Measurements from ENCODE around the gene FNDC3B.
"Not testable (repeated sequence)": the region's sequence is repeated elsewhere in the genome, so short reads cannot be mapped to it uniquely, and the experiment has no call there.

Gene FNDC3B

DNA sequence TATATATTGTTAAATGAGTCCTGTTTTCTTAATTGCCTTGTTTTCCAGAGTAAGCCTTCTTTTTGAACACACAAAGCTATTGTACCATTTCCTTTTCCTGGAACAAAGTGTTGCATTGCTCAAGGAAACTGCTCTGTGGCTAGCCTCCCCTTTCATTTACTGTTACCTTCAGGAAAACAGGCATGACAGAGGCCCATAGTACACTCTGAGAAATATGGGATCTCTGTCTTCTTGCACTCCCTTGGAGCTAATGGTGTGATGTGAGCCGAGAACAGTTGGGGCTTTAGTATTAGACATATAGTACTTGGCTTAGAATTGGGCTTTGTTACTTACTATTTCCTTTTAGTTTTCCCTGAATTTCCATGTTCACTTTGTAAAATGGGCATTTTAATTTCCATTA is 215.2 kb downstream of the FNDC3B start (continued):
- TF ChIP-seq, protein P1, sequence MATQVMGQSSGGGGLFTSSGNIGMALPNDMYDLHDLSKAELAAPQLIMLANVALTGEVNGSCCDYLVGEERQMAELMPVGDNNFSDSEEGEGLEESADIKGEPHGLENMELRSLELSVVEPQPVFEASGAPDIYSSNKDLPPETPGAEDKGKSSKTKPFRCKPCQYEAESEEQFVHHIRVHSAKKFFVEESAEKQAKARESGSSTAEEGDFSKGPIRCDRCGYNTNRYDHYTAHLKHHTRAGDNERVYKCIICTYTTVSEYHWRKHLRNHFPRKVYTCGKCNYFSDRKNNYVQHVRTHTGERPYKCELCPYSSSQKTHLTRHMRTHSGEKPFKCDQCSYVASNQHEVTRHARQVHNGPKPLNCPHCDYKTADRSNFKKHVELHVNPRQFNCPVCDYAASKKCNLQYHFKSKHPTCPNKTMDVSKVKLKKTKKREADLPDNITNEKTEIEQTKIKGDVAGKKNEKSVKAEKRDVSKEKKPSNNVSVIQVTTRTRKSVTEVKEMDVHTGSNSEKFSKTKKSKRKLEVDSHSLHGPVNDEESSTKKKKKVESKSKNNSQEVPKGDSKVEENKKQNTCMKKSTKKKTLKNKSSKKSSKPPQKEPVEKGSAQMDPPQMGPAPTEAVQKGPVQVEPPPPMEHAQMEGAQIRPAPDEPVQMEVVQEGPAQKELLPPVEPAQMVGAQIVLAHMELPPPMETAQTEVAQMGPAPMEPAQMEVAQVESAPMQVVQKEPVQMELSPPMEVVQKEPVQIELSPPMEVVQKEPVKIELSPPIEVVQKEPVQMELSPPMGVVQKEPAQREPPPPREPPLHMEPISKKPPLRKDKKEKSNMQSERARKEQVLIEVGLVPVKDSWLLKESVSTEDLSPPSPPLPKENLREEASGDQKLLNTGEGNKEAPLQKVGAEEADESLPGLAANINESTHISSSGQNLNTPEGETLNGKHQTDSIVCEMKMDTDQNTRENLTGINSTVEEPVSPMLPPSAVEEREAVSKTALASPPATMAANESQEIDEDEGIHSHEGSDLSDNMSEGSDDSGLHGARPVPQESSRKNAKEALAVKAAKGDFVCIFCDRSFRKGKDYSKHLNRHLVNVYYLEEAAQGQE (tag by site-specific recombination; IDR thresholded peaks at IDR 0.05) = no peak
- TF ChIP-seq ZNF549 (tag by site-specific recombination; IDR thresholded peaks at IDR 0.05) = no peak

DNA sequence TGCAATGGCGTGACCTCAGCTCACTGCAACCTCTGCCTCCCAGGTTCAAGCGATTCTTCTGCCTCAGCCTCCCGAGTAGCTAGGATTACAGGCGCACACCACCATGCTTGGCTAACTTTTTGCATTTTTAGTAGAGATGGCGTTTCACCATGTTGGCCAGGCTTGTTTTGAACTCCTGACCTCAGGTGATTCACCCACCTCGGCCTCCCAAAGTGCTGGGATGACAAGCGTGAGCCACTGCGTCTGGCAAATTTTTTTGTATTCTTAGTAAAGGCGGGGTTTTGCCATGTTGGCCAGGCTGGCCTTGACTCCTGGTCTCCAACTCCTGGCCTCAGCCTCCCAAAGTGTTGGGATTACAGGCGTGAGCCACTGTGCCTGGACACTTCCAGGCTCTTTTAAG is 215.9 kb downstream of the FNDC3B start:
- POLR2A ChIA-PET; H3K9me3 ChIP-seq (ENCODE audit: control insufficient read depth, insufficient read depth, low read depth, low read length); H3K4me3 ChIP-seq (ENCODE audit: low read depth, low read length); H3K4me1 ChIP-seq (ENCODE audit: control insufficient read depth, insufficient read depth, low read length); H3K27ac ChIP-seq (ENCODE audit: extremely low read depth, low read depth, low read length); CTCF ChIA-PET: not testable (repeated sequence)
- H3K36me3 ChIP-seq (ENCODE audit: control insufficient read depth in 2 of 2, insufficient read depth in 1 of 2, low read length in 2 of 2) = peaks cover 0 to 26% of the 10 kb centered on the region in 2 experiments; a peak in 1 of 3 replicates

DNA sequence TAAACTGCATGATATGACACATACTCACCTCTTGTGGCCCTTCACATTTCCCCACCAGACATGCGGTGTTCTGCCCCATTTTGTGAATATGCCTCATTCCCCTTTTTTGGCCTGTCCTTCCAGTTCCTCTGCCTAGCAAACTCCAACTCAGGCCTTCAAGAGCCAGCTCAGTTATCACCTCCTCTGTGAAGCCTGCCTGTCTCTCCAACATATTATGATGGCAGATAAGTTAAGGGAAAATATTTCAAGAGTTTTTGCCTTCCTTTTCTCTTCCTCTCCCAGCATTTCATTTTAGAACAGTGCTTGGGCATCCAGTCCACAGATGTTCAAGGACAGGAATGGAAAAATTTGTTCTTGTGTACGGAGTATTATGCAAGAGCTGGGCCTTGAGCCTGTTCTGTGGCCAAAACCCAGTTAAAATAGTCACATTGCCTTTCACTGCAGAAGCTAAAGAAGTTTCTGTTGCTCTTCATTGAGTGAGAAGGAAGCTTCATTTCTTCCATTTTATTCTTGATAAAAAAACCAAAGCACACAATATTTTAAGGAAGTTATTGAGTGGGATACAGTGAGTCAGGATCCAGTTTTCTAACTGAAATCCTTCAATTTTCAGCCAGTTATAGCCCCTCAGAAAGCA is 216.8 kb downstream of the FNDC3B start:
- Histone ChIP-seq H3K4me3 (ENCODE audit: low read depth, low read length) (no peak overlapping the region), H3K4me1 (ENCODE audit: control insufficient read depth, insufficient read depth, low read length) (no peaks in the 10 kb centered on the region), H3K27ac (ENCODE audit: extremely low read depth, low read depth, low read length) (no peak overlapping the region), H3K36me3 (ENCODE audit: control insufficient read depth in 2 of 2, insufficient read depth in 1 of 2, low read length in 2 of 2) (peaks cover 0 to 28% of the 10 kb centered on the region in 2 experiments; a peak in 1 of 3 replicates), H3K9me3 (ENCODE audit: control insufficient read depth, insufficient read depth, low read depth, low read length) (no peaks in the 10 kb centered on the region)
- TF ChIP-seq ZNF677 (tag by site-specific recombination; IDR thresholded peaks at IDR 0.05) (no peak), ZNF621 (tag by site-specific recombination; IDR thresholded peaks at IDR 0.05) (no peak), ZNF521 (tag by site-specific recombination; IDR thresholded peaks at IDR 0.05) (no peak), ZNF548 (tag by site-specific recombination; IDR thresholded peaks at IDR 0.05) (no peak), ZBTB8A (tag by site-specific recombination; IDR thresholded peaks at IDR 0.05) (no peak), ZNF501 (tag by site-specific recombination; IDR thresholded peaks at IDR 0.05) (no peak), ZNF791 (tag by site-specific recombination; IDR thresholded peaks at IDR 0.05) (no peak)
- TF ChIP-seq, protein P2, sequence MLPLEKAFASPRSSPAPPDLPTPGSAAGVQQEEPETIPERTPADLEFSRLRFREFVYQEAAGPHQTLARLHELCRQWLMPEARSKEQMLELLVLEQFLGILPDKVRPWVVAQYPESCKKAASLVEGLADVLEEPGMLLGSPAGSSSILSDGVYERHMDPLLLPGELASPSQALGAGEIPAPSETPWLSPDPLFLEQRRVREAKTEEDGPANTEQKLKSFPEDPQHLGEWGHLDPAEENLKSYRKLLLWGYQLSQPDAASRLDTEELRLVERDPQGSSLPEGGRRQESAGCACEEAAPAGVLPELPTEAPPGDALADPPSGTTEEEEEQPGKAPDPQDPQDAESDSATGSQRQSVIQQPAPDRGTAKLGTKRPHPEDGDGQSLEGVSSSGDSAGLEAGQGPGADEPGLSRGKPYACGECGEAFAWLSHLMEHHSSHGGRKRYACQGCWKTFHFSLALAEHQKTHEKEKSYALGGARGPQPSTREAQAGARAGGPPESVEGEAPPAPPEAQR (tag by site-specific recombination; IDR thresholded peaks at IDR 0.05) = no peak
- CTCF ChIA-PET = no interaction called here
- POLR2A ChIA-PET = no interaction called here

DNA sequence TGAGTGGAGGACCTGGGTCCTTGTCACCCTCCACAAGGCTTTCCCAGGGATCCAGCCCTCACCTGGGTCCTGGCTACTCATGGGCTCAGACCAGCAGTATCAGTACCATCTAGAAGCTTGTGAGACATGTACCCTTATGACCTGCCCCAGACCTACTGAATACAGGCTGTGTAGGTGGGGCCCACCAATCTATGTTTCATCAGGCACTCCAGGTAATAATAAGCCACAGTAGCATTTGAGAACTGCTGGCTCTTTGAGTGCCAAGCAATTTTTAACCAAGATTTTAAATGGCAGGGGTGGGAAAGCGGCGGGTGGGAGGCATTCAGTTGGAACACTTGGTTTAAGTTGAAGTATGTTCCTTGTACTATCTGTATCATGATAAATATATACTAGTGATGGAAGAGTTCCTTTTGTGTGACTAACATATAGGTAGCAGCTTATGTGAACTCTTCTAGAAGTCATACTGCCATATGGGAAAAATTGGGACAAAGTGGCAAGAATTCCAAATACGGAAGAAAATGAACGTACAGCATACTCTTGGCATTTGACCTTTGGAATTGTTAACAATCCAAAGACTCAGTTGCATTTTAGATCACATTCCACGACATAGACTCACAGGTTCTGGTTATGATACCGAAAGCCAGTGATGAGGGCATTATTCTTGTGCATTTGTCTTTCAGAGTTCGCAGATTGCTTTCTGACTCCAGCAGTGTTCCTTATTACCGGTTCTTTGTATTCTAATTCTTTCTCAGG is 218.4 kb downstream of the FNDC3B start:
- H3K4me1 ChIP-seq (ENCODE audit: control insufficient read depth, insufficient read depth, low read length) = no peaks in the 10 kb centered on the region
- CTCF ChIA-PET = no interaction called here
- peaks cover 0 to 27% of the 10 kb centered on the region in 2 experiments; a peak in 1 of 3 replicates for H3K36me3 ChIP-seq (ENCODE audit: control insufficient read depth in 2 of 2, insufficient read depth in 1 of 2, low read length in 2 of 2)
- no peaks in the 10 kb centered on the region for H3K9me3 ChIP-seq (ENCODE audit: control insufficient read depth, insufficient read depth, low read depth, low read length)
- TF ChIP-seq ZFP69B (tag by site-specific recombination; IDR thresholded peaks at IDR 0.05) = peak; percentile 61; the same call in 1 of the 2 replicates
- TF ChIP-seq, protein P3, sequence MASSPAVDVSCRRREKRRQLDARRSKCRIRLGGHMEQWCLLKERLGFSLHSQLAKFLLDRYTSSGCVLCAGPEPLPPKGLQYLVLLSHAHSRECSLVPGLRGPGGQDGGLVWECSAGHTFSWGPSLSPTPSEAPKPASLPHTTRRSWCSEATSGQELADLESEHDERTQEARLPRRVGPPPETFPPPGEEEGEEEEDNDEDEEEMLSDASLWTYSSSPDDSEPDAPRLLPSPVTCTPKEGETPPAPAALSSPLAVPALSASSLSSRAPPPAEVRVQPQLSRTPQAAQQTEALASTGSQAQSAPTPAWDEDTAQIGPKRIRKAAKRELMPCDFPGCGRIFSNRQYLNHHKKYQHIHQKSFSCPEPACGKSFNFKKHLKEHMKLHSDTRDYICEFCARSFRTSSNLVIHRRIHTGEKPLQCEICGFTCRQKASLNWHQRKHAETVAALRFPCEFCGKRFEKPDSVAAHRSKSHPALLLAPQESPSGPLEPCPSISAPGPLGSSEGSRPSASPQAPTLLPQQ (tag by site-specific recombination; IDR thresholded peaks at IDR 0.05) = peak; percentile 46; the same call in 1 of the 2 replicates
- TF ChIP-seq, protein P4, sequence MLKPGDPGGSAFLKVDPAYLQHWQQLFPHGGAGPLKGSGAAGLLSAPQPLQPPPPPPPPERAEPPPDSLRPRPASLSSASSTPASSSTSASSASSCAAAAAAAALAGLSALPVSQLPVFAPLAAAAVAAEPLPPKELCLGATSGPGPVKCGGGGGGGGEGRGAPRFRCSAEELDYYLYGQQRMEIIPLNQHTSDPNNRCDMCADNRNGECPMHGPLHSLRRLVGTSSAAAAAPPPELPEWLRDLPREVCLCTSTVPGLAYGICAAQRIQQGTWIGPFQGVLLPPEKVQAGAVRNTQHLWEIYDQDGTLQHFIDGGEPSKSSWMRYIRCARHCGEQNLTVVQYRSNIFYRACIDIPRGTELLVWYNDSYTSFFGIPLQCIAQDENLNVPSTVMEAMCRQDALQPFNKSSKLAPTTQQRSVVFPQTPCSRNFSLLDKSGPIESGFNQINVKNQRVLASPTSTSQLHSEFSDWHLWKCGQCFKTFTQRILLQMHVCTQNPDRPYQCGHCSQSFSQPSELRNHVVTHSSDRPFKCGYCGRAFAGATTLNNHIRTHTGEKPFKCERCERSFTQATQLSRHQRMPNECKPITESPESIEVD (tag by site-specific recombination; IDR thresholded peaks at IDR 0.05) = no peak
- H3K4me3 ChIP-seq (ENCODE audit: low read depth, low read length) = no peak overlapping the region
- H3K27ac ChIP-seq (ENCODE audit: extremely low read depth, low read depth, low read length) = no peak overlapping the region
- POLR2A ChIA-PET = no interaction called here
